HEK293 (cell line): ENCODE measurements around the gene ACOT7.
A peak's percentile ranks its signal among the peaks of the same experiment; 100 is the strongest.

Source experiments
- ATF2 ChIP-seq: fragments of 450-650 bp; formaldehyde crosslinking; IDR thresholded peaks from 2 replicates; pipeline ENCODE4 v1.5.1; 2016; ENCODE audit warnings: missing biosample characterization, missing genetic modification characterization, low read depth
- FEZF1 ChIP-seq: fragments of 450-650 bp; formaldehyde crosslinking; IDR thresholded peaks from 2 replicates; pipeline ENCODE4 v1.5.1; 2016; ENCODE audit warnings: missing biosample characterization, missing genetic modification characterization
- GLIS1 ChIP-seq: fragments of 450-650 bp; formaldehyde crosslinking; IDR thresholded peaks from 2 replicates; pipeline ENCODE4 v1.5.1; 2016; ENCODE audit warnings: missing biosample characterization, missing genetic modification characterization
- GLIS2 ChIP-seq: fragments of 450-650 bp; formaldehyde crosslinking; IDR thresholded peaks from 2 replicates; pipeline ENCODE4 v1.5.1; 2016; ENCODE audit warnings: missing biosample characterization, missing genetic modification characterization
- KLF17 ChIP-seq: fragments of 450-650 bp; formaldehyde crosslinking; IDR thresholded peaks from 2 replicates; pipeline ENCODE4 v1.5.1; 2016; ENCODE audit warnings: missing biosample characterization, missing genetic modification characterization
- KLF8 ChIP-seq: fragments of 450-650 bp; formaldehyde crosslinking; IDR thresholded peaks from 2 replicates; pipeline ENCODE4 v1.5.1; 2016; ENCODE audit warnings: missing biosample characterization, missing genetic modification characterization
- KLF9 ChIP-seq: fragments of 450-650 bp; formaldehyde crosslinking; IDR thresholded peaks from 2 replicates; pipeline ENCODE4 v1.5.1; 2016; ENCODE audit warnings: missing biosample characterization, missing genetic modification characterization, low read depth
- OSR2 ChIP-seq: fragments of 450-650 bp; formaldehyde crosslinking; IDR thresholded peaks from 2 replicates; pipeline ENCODE4 v1.5.1; 2016; ENCODE audit warnings: missing biosample characterization, missing genetic modification characterization
- SCRT1 ChIP-seq: fragments of 450-650 bp; formaldehyde crosslinking; IDR thresholded peaks from 2 replicates; pipeline ENCODE4 v1.5.1; 2016; ENCODE audit warnings: missing biosample characterization, missing genetic modification characterization, borderline replicate concordance
- SCRT2 ChIP-seq: fragments of 450-650 bp; formaldehyde crosslinking; IDR thresholded peaks from 2 replicates; pipeline ENCODE4 v1.5.1; 2016; ENCODE audit warnings: missing biosample characterization, missing genetic modification characterization
- SP7 ChIP-seq: fragments of 450-650 bp; formaldehyde crosslinking; IDR thresholded peaks from 2 replicates; pipeline ENCODE4 v1.5.1; 2016; ENCODE audit warnings: missing biosample characterization, missing genetic modification characterization
- TRIM28 ChIP-seq: IDR thresholded peaks from 2 replicates; pipeline ENCODE4 v1.6.1; 2011; ENCODE audit warnings: low read length, control low read depth, borderline replicate concordance
- WT1 ChIP-seq: fragments of 450-650 bp; formaldehyde crosslinking; IDR thresholded peaks from 2 replicates; pipeline ENCODE4 v1.5.1; 2016; ENCODE audit warnings: missing biosample characterization, missing genetic modification characterization
- ZBTB21 ChIP-seq: fragments of 450-650 bp; formaldehyde crosslinking; IDR thresholded peaks from 2 replicates; pipeline ENCODE4 v1.5.1; 2017; ENCODE audit warnings: missing biosample characterization, missing genetic modification characterization
- ZBTB48 ChIP-seq: fragments of 450-650 bp; formaldehyde crosslinking; IDR thresholded peaks from 2 replicates; pipeline ENCODE4 v1.5.1; 2016; ENCODE audit warnings: missing biosample characterization, missing genetic modification characterization
- ZFP37 ChIP-seq: fragments of 450-650 bp; formaldehyde crosslinking; IDR thresholded peaks from 2 replicates; pipeline ENCODE4 v1.5.1; 2016; ENCODE audit warnings: missing biosample characterization, missing genetic modification characterization
- ZNF132 ChIP-seq: fragments of 450-650 bp; formaldehyde crosslinking; IDR thresholded peaks from 2 replicates; pipeline ENCODE4 v1.5.1; 2017; ENCODE audit warnings: missing biosample characterization, missing genetic modification characterization, borderline replicate concordance
- ZNF26 ChIP-seq: fragments of 450-650 bp; formaldehyde crosslinking; IDR thresholded peaks from 2 replicates; pipeline ENCODE4 v1.5.1; 2016; ENCODE audit warnings: missing biosample characterization, missing genetic modification characterization
- ZNF274 ChIP-seq, 2 experiments: fragments of 200-500 bp in 1 of 2; fragments of 450-650 bp in 1 of 2; sonication (Bioruptor generic) in 1 of 2; formaldehyde crosslinking in 1 of 2; IDR thresholded peaks; 2 replicates each; pipeline versions ENCODE4 v1.5.1 to v1.6.1; 2014 to 2016; ENCODE audit warnings: borderline replicate concordance in 1 of 2, inconsistent platforms in 1 of 2, low read length in 1 of 2, missing biosample characterization in 1 of 2, missing genetic modification characterization in 1 of 2
- ZNF311 ChIP-seq: fragments of 450-650 bp; formaldehyde crosslinking; IDR thresholded peaks from 2 replicates; pipeline ENCODE4 v1.5.1; 2017; ENCODE audit warnings: missing biosample characterization, missing genetic modification characterization, borderline replicate concordance
- ZNF426 ChIP-seq: fragments of 450-650 bp; formaldehyde crosslinking; IDR thresholded peaks from 2 replicates; pipeline ENCODE4 v1.5.1; 2017; ENCODE audit warnings: missing biosample characterization, missing genetic modification characterization, mild to moderate bottlenecking, inconsistent platforms, moderate library complexity
- ZNF544 ChIP-seq: fragments of 450-650 bp; formaldehyde crosslinking; IDR thresholded peaks from 2 replicates; pipeline ENCODE4 v1.5.0; 2017; ENCODE audit warnings: missing biosample characterization, missing genetic modification characterization
- ZNF600 ChIP-seq: fragments of 450-650 bp; formaldehyde crosslinking; IDR thresholded peaks from 2 replicates; pipeline ENCODE4 v1.5.1; 2016; ENCODE audit warnings: missing biosample characterization, missing genetic modification characterization
- ZNF621 ChIP-seq: fragments of 450-650 bp; formaldehyde crosslinking; IDR thresholded peaks from 2 replicates; pipeline ENCODE4 v1.5.1; 2017; ENCODE audit warnings: missing biosample characterization, missing genetic modification characterization
- ZNF660 ChIP-seq: fragments of 450-650 bp; IDR thresholded peaks from 2 replicates; pipeline ENCODE4 v1.5.1; 2018; ENCODE audit warnings: missing biosample characterization, mild to moderate bottlenecking, missing genetic modification characterization
- ZNF707 ChIP-seq: fragments of 450-650 bp; formaldehyde crosslinking; IDR thresholded peaks from 2 replicates; pipeline ENCODE4 v1.5.1; 2016; ENCODE audit warnings: missing biosample characterization, missing genetic modification characterization
- ZSCAN16 ChIP-seq: fragments of 450-650 bp; formaldehyde crosslinking; IDR thresholded peaks from 2 replicates; pipeline ENCODE4 v1.5.1; 2016; ENCODE audit warnings: missing biosample characterization, missing genetic modification characterization
- TF ChIP-seq, protein P1 (sequence below): fragments of 450-650 bp; formaldehyde crosslinking; IDR thresholded peaks from 2 replicates; pipeline ENCODE4 v1.5.1; 2016; ENCODE audit warnings: missing biosample characterization, missing genetic modification characterization
- TF ChIP-seq, protein P2 (sequence below): fragments of 450-650 bp; formaldehyde crosslinking; IDR thresholded peaks from 2 replicates; pipeline ENCODE4; 2016; ENCODE audit warnings: missing biosample characterization, missing genetic modification characterization
- TF ChIP-seq, protein P3 (sequence below): fragments of 450-650 bp; formaldehyde crosslinking; IDR thresholded peaks from 2 replicates; pipeline ENCODE4 v1.5.1; 2016; ENCODE audit warnings: missing biosample characterization, missing genetic modification characterization

The ACOT7 gene

GRCh38 chr1:6271554-6271953 is 122.0 kb downstream of the ACOT7 start (continued):
- no peak for TF ChIP-seq SCRT2
- TF ChIP-seq ZNF660 (tag by site-specific recombination) = peak; percentile 77; the same call in 1 of the 2 replicates
- TF ChIP-seq ZNF274 (IDR thresholded peaks at IDR 0.05; ENCODE audit: low read length) = no peak
- no peak for TF ChIP-seq ZNF274 (tag by site-specific recombination; IDR thresholded peaks at IDR 0.05; ENCODE audit: borderline replicate concordance)
- no peak for TF ChIP-seq ZNF26
- TF ChIP-seq GLIS2 (tag by site-specific recombination) = peak; percentile 87
- peak; percentile 96 for TF ChIP-seq GLIS1
- peak; percentile 89 for TF ChIP-seq OSR2
- TF ChIP-seq, protein P1, sequence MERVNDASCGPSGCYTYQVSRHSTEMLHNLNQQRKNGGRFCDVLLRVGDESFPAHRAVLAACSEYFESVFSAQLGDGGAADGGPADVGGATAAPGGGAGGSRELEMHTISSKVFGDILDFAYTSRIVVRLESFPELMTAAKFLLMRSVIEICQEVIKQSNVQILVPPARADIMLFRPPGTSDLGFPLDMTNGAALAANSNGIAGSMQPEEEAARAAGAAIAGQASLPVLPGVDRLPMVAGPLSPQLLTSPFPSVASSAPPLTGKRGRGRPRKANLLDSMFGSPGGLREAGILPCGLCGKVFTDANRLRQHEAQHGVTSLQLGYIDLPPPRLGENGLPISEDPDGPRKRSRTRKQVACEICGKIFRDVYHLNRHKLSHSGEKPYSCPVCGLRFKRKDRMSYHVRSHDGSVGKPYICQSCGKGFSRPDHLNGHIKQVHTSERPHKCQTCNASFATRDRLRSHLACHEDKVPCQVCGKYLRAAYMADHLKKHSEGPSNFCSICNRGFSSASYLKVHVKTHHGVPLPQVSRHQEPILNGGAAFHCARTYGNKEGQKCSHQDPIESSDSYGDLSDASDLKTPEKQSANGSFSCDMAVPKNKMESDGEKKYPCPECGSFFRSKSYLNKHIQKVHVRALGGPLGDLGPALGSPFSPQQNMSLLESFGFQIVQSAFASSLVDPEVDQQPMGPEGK (tag by site-specific recombination) = peak; percentile 89
- TF ChIP-seq TRIM28 = peak; percentile 49; the same call in 1 of the 2 replicates
- TF ChIP-seq SP7 (tag by site-specific recombination) = peak; percentile 94
- TF ChIP-seq ZNF600 (tag by site-specific recombination) = peak; percentile 85
- peak; percentile 67 for TF ChIP-seq ZBTB21 (tag by site-specific recombination)
- peak; percentile 42; the same call in 1 of the 2 replicates for TF ChIP-seq WT1 (tag by site-specific recombination)
- no peak for TF ChIP-seq ZNF311
- TF ChIP-seq FEZF1 = 0 out of 2 replicates have a peak, but pooled peaks have one; percentile 38
- TF ChIP-seq ZNF426 (tag by site-specific recombination) = no peak
- TF ChIP-seq ZNF544 (tag by site-specific recombination) = no peak
- TF ChIP-seq ZBTB48 (tag by site-specific recombination) = no peak
- TF ChIP-seq, protein P2, sequence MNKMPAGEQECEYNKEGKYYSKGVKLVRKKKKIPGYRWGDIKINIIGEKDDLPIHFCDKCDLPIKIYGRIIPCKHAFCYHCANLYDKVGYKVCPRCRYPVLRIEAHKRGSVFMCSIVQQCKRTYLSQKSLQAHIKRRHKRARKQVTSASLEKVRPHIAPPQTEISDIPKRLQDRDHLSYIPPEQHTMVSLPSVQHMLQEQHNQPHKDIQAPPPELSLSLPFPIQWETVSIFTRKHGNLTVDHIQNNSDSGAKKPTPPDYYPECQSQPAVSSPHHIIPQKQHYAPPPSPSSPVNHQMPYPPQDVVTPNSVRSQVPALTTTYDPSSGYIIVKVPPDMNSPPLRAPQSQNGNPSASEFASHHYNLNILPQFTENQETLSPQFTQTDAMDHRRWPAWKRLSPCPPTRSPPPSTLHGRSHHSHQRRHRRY (tag by site-specific recombination) = no peak
- no peak for TF ChIP-seq ZNF707 (tag by site-specific recombination)
- peak; percentile 87 for TF ChIP-seq KLF17 (tag by site-specific recombination)
- no peak for TF ChIP-seq ZNF621 (tag by site-specific recombination)
- no peak for TF ChIP-seq ZSCAN16
- TF ChIP-seq ZFP37 (tag by site-specific recombination) = no peak
- TF ChIP-seq ZNF132 (tag by site-specific recombination) = no peak
- TF ChIP-seq SCRT1 = no peak
- peak; percentile 69 for TF ChIP-seq KLF9 (tag by site-specific recombination)
- peak; percentile 62; the same call in 1 of the 2 replicates for TF ChIP-seq ATF2 (tag by site-specific recombination)
- TF ChIP-seq, protein P3, sequence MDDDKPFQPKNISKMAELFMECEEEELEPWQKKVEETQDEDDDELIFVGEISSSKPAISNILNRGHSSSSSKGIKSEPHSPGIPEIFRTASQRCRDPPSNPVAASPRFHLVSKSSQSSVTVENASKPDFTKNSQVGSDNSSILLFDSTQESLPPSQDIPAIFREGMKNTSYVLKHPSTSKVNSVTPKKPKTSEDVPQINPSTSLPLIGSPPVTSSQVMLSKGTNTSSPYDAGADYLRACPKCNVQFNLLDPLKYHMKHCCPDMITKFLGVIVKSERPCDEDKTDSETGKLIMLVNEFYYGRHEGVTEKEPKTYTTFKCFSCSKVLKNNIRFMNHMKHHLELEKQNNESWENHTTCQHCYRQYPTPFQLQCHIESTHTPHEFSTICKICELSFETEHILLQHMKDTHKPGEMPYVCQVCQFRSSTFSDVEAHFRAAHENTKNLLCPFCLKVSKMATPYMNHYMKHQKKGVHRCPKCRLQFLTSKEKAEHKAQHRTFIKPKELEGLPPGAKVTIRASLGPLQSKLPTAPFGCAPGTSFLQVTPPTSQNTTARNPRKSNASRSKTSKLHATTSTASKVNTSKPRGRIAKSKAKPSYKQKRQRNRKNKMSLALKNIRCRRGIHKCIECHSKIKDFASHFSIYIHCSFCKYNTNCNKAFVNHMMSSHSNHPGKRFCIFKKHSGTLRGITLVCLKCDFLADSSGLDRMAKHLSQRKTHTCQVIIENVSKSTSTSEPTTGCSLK (tag by site-specific recombination) = no peak
- no peak; the same call in 1 of the 2 replicates for TF ChIP-seq KLF8 (tag by site-specific recombination)
